Measurements from ENCODE around the gene PDP2.
"Not testable (repeated sequence)": the region's sequence is repeated elsewhere in the genome, so short reads cannot be mapped to it uniquely, and the experiment has no call there.

PDP2 gene

GRCh38 chr16:66921729-66922450 lies 41.6 kb downstream of the PDP2 start:
- no peak for DNase-seq

DNA sequence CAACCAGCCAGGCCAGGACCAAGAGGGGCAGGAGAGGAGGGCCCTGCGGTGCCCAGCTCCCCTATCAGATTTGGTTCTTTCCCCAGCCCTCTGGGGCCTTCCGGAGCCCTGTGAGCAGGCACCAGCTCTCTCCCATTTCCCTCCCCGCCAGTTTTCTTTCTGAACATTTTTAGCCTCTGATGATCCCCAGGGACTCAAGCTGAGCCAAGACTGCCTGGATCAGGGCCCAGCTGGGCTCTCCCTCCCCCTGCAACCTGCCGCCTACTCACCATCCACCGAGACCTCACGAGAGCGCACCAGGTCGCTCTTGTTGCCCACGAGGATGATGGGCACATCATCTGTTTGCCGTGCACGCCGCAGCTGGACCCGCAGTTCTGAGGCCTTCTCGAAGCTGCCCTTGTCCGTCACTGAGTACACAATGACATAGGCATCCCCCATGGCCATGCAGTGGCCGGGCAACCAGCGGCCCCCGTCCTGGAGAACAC lies 43.0 kb downstream of the PDP2 start:
- DNase-seq, result peak; percentile 36

DNA sequence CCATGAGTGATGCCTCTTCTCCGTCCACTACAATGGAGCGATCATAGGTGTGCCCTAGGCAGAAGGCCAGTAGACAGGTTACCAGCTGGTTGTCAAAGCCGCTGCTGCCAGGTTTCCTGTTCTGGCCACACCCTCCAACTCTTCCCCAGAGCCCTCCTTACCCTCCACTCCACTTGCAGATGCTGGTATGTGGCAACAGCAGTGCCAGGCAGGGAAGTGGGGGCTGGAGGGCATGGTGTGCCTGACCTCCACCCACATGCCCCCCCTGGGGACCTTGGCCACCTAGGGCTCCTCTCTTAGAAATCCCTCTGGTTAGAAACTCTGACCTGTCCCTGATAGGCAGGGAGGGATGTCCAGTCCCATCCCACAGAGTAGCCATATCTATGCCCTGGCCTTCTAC lies 43.6 kb downstream of the PDP2 start:
- no peak for DNase-seq

GRCh38 chr16:66924527-66925321 lies 44.4 kb downstream of the PDP2 start:
- no peak for DNase-seq

DNA sequence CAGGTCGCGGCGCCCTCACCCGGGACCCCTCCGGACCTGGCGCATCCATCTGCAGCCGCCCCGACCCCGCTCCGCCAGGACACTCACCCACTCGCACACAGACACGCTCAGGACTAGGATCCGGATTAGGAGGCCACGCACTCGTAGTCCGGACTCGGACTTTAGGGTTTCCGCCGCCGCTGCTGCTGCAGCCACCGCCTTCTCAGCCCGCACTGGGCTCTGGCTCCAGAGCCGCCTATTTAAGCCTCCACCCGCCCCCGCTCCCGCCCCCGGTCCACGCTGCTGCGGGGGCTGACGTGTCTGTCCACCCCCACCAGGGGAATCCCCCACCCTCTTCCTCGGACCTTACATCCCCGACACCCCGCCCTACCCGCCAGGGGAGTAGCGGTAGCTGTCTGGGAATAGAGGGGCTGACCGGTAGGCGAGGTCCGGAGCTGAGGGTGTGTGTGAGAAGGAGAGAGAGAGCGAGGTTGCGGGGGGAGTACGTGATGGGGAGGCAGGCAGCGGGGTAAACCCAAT lies 45.1 kb downstream of the PDP2 start, which contains the start of gene RRAD:
Gene RRAD, minus strand, starts transcription at position 214 of the 519 bp plus-strand sequence. CDS start 356 bp downstream, outside the sequence.
- DNase-seq, result peak; percentile 13

GRCh38 chr16:66926171-66926947 lies 46.0 kb downstream of the PDP2 start:
- DNase-seq, result no peak

GRCh38 chr16:66926961-66927436 lies 46.7 kb downstream of the PDP2 start:
- peak; percentile 76 for DNase-seq

- no peak for DNase-seq
Observed at GRCh38 chr16:66927918-66928649, 47.8 kb downstream of the PDP2 start.

GRCh38 chr16:66928702-66929388 lies 48.5 kb downstream of the PDP2 start:
- no peak for DNase-seq

DNA sequence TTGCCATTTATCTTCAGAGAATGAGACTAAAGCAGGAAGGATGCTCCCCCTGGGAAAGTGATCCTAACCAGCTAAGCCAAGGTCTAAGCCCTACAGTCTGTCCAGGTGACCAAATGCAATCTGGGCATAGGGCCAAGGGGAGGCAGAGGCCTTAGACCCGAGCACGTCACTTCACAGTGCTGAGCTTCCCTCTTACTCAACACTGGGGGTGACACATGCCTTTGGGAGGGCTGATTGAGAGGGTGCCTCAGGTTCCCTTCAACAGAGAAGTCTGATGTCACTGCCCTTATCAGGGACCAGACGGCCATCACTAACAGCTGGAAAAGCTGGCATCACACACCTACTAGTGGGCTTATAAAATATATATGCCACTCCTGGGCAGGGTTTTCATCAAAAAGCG lies 49.9 kb downstream of the PDP2 start:
- no peak for DNase-seq

DNA sequence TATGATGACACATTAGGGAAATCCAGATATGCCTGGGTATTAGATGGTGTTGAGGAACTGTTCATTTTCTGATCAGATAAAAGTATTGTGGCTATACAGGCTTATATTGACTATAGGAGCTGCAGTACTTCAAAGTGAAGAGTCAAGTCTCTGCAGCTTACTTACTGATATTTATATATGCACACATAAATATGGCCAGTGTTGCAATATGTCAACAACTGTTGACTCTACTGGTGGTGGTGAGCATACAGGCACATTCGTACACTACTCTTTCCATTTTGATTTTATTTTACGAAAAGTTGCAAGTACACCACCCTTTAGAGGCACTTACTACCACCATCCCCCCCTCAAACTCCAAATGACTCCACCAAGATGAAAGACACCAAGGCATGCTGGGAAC lies 51.4 kb downstream of the PDP2 start:
- no peak for DNase-seq

- no peak for DNase-seq
Observed at GRCh38 chr16:66932076-66932475, 51.8 kb downstream of the PDP2 start.

- DNase-seq, result no peak
Observed at GRCh38 chr16:66933776-66934137, 53.4 kb downstream of the PDP2 start.

GRCh38 chr16:66934138-66934838 lies 54.0 kb downstream of the PDP2 start, which contains the start of gene CIAO2B:
TSS of gene CIAO2B (minus strand) at chr16:66934402. CDS start at chr16:66934364, 38 bp downstream.
- DNase-seq, result peak; percentile 79

DNA sequence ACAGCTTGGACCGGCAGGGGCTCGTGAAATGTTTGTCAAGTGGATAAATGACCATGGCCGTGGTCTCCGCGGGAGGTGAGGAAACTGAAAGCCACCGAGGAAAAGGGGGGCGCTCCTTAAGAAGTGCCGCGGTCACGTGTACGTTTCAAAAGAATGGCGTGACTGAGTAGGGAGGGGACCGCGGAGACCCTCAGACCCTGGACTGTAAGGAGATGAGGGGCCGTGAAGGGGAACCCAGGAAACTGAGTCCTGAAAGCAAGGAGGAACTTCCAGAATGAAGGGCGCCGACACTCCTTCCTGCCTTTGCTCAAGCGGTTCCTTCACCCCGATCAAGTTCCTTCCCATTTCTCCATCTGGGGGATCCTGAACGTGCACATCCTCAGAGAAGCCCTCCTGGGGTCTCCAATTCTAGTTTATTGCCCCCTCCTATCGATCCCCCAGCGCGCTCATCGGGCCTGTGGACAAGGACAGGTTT lies 54.6 kb downstream of the PDP2 start:
- not testable (repeated sequence) for DNase-seq

DNA sequence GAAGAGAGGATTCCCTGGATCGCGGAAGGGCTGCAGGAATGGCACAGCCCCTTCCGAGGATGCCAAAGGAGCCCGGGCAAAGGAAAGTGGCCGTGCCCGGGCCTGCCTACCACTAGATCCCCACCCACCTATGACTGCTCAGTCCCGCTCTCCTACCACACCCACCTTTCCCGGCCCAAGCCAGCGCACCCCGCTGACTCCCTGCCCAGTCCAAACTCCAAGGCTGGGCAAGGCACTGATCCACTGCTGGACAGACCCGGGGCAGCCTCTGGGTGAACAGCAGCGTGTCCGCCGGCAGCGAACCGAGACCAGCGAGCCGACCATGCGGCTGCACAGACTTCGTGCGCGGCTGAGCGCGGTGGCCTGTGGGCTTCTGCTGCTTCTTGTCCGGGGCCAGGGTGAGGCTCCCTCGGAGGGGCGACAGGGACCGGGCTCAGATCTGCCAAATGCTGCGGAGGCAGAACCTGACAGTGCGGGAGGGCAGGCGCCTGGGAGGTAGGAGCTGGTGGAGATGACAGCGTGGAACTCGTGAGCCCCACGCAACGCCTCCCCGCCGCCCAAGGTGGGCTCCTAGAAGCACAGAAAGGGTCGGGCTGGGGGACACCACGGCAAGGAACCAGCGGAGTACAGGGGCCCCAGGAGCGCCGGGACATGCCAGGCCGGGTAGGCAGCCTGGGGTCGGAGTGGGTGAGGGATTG lies 55.1 kb downstream of the PDP2 start, which contains the start of gene CES2:
Gene CES2, plus strand, starts transcription at position 203 of the 698 bp plus-strand sequence. Its CDS starts 120 bp downstream, at position 323.
- DNase-seq, result no peak

GRCh38 chr16:66936462-66936861 lies 56.1 kb downstream of the PDP2 start:
- no peak for DNase-seq

DNA sequence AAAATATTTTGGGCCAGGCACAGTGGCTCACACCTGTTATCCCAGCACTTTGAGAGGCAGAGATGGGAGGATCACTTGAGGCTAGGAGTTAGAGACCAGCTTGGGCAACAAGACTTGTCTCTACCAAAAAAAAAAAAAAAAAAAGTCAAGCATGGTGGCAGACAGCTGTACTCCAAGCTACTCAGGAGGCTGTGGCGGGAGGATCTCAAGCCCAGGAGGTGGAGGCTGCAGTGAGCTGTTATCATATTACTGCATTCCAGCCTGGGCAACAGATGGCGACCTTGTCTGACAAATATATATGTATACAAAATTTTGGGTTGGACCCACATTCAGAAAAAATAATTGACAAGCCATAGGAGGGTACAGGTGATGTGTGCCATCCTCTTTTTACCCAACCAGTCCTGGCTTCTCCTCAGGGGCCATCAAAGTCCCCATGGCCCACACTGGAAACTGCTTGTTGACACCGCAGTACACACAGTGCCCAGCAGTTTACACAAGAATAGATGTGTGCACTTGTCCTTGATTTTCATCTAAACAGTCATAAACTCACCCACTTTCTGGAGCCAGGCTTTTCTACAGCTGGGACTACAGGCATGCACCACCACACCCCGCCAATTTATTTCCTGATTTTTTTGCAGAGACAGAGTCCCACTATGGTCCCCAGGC lies 56.7 kb downstream of the PDP2 start:
- DNase-seq, result no peak

DNA sequence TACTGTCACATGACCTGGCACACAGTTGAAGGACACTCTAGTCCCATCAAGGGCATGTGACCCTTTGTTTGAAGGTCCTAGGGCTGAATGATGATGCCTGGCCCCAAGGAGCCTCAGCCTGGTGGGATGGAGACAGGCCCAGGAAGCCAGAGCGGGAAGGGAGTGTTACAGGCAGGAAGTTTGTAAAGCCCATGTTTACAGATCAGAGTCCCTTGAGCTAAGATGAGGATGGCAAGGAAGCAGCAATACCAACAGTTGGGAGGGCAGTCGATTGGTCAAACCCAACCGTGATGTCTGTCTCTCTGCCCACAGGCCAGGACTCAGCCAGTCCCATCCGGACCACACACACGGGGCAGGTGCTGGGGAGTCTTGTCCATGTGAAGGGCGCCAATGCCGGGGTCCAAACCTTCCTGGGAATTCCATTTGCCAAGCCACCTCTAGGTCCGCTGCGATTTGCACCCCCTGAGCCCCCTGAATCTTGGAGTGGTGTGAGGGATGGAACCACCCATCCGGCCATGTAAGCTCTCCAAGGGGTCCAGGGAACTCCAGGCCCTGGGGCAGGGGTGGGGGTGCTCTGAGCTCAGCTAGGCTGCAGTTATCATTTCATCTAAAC lies 57.5 kb downstream of the PDP2 start:
- DNase-seq, result no peak

Measured in fibroblast of upper back skin (primary cell).